ENCODE measurements around the gene BCL11B. TPM values are rescaled to one million over a fixed set of nuclear protein-coding genes. Genes with fewer than 3 reads are reported as not detected.

BCL11B gene
- total and polyA plus RNA-seq, 2 donors (not counting 1 experiment from before 2014, with no cell fraction given), result 0.33 to 0.42 TPM

- ChIA-PET CTCF (no interaction called here), POLR2A (no interaction called here)
- H3K36me3 ChIP-seq (replicated peaks in 1 of 2; ENCODE audit: control extremely low read depth in 1 of 2, control insufficient read depth in 1 of 2, extremely low read depth in 1 of 2, insufficient read depth in 2 of 2, low read length in 1 of 2), result no peaks in the 10 kb centered on the region
- Mint-ChIP-seq H3K27ac (no peak overlapping the region), H3K4me1 (no peaks in the 10 kb centered on the region), H3K4me3 (no peak overlapping the region), H3K9me3 (ENCODE audit: insufficient read depth) (no peaks in the 10 kb centered on the region), H3K27me3 (no peaks in the 10 kb centered on the region)
- no peak for TF ChIP-seq CTCF (IDR thresholded peaks at IDR 0.05)
- no peak for TF ChIP-seq EZH2 (IDR thresholded peaks at IDR 0.05; ENCODE audit: borderline replicate concordance, insufficient read depth, low read depth, low read length, poor library complexity, severe bottlenecking)
- H4K20me1 ChIP-seq (ENCODE audit: control insufficient read depth, insufficient read depth, low read length, poor library complexity, severe bottlenecking), result no peaks in the 10 kb centered on the region
- ATAC-seq (ENCODE audit: low read depth), result no peak
- H3K27me3 ChIP-seq (replicated peaks in 1 of 4; ENCODE audit: control extremely low read depth in 1 of 4, control insufficient read depth in 3 of 4, insufficient read depth in 4 of 4, low read length in 3 of 4), result no peaks in the 10 kb centered on the region
- no peak overlapping the region for H3K27ac ChIP-seq (ENCODE audit: low read length in 2 of 2)
- peaks cover 0 to 23% (median 0%) of the 10 kb centered on the region in 3 donors for H3K9me3 ChIP-seq (ENCODE audit: control extremely low read depth in 1 of 3, control insufficient read depth in 2 of 3, insufficient read depth in 1 of 3, low read length in 2 of 3)
- no peak overlapping the region for H2AFZ ChIP-seq (ENCODE audit: insufficient read depth, low read depth, low read length, poor library complexity, severe bottlenecking)
- intact Hi-C loops (cut with micrococcal nuclease), result no loop called here
- H3K4me2 ChIP-seq (replicated peaks; ENCODE audit: low read depth, low read length, poor library complexity, severe bottlenecking), result no peak overlapping the region
- no peak overlapping the region for H3K9ac ChIP-seq (ENCODE audit: low read length)
- no peak for DNase-seq
- H3K4me1 ChIP-seq (ENCODE audit: control insufficient read depth in 2 of 2, insufficient read depth in 2 of 2, low read length in 2 of 2), result no peaks in the 10 kb centered on the region
- WGBS (ENCODE audit: insufficient coverage), result 75% methylated on average over 10 of the region's 18 CpGs
- no peak overlapping the region for H3K4me3 ChIP-seq (ENCODE audit: control extremely low read depth in 1 of 5, extremely low read depth in 1 of 5, insufficient read depth in 1 of 5, low read depth in 2 of 5, low read length in 4 of 5)
- no peaks in the 10 kb centered on the region for H3K79me2 ChIP-seq (ENCODE audit: control insufficient read depth, insufficient read depth, low read length)
These were observed 93.8 kb downstream of the BCL11B start for GRCh38 chr14:99177886-99178835.

GRCh38 chr14:99177046-99177655, 94.8 kb downstream of the BCL11B start:
- POLR2A ChIA-PET, result no interaction called here
- H3K27me3 ChIP-seq (replicated peaks in 1 of 4; ENCODE audit: control extremely low read depth in 1 of 4, control insufficient read depth in 3 of 4, insufficient read depth in 4 of 4, low read length in 3 of 4), result no peaks in the 10 kb centered on the region
- intact Hi-C loops (cut with micrococcal nuclease), result no loop called here
- H2AFZ ChIP-seq (ENCODE audit: insufficient read depth, low read depth, low read length, poor library complexity, severe bottlenecking), result no peak overlapping the region
- Mint-ChIP-seq H3K4me3 (no peak overlapping the region), H3K4me1 (no peaks in the 10 kb centered on the region), H3K27me3 (no peaks in the 10 kb centered on the region), H3K9me3 (ENCODE audit: insufficient read depth) (no peaks in the 10 kb centered on the region), H3K27ac (no peak overlapping the region)
- no peak overlapping the region for H3K27ac ChIP-seq (ENCODE audit: low read length in 2 of 2)
- no peaks in the 10 kb centered on the region for H4K20me1 ChIP-seq (ENCODE audit: control insufficient read depth, insufficient read depth, low read length, poor library complexity, severe bottlenecking)
- CTCF ChIA-PET, result no interaction called here
- TF ChIP-seq CTCF (IDR thresholded peaks at IDR 0.05) (no peak), EZH2 (IDR thresholded peaks at IDR 0.05; ENCODE audit: borderline replicate concordance, insufficient read depth, low read depth, low read length, poor library complexity, severe bottlenecking) (no peak)
- DNase-seq (no peak), ATAC-seq (ENCODE audit: low read depth) (no peak)
- no peak overlapping the region for H3K9ac ChIP-seq (ENCODE audit: low read length)
- no peaks in the 10 kb centered on the region for H3K36me3 ChIP-seq (replicated peaks in 1 of 2; ENCODE audit: control extremely low read depth in 1 of 2, control insufficient read depth in 1 of 2, extremely low read depth in 1 of 2, insufficient read depth in 2 of 2, low read length in 1 of 2)
- WGBS (ENCODE audit: insufficient coverage), result 92% methylated on average over 16 of the region's 16 CpGs
- no peaks in the 10 kb centered on the region for H3K4me1 ChIP-seq (ENCODE audit: control insufficient read depth in 2 of 2, insufficient read depth in 2 of 2, low read length in 2 of 2)
- no peak overlapping the region for H3K4me3 ChIP-seq (ENCODE audit: control extremely low read depth in 1 of 5, extremely low read depth in 1 of 5, insufficient read depth in 1 of 5, low read depth in 2 of 5, low read length in 4 of 5)
- no peaks in the 10 kb centered on the region for H3K79me2 ChIP-seq (ENCODE audit: control insufficient read depth, insufficient read depth, low read length)
- peaks cover 0 to 22% (median 0%) of the 10 kb centered on the region in 3 donors for H3K9me3 ChIP-seq (ENCODE audit: control extremely low read depth in 1 of 3, control insufficient read depth in 2 of 3, insufficient read depth in 1 of 3, low read length in 2 of 3)
- no peak overlapping the region for H3K4me2 ChIP-seq (replicated peaks; ENCODE audit: low read depth, low read length, poor library complexity, severe bottlenecking)
